Sigmoid colon (tissue), 7 donors: ENCODE data around the gene PCLO. TPM values are rescaled to one million over a fixed set of nuclear protein-coding genes. Genes with fewer than 3 reads are reported as not detected.
"Not testable (repeated sequence)": the region's sequence is repeated elsewhere in the genome, so short reads cannot be mapped to it uniquely, and the experiment has no call there.

ENCODE experiments used
- DNase-seq: peaks from one replicate; pipeline ENCODE4 v3.0.0-alpha.2; 2019
- H3K27ac ChIP-seq, 4 donors: fragments of 200-600 bp; sonication (generic); one replicate each; pipeline ENCODE4 v1.5.1; 2016 to 2019; ENCODE audit warnings: mild to moderate bottlenecking in 1 of 4
- H3K27me3 ChIP-seq, 3 donors: fragments of 200-600 bp; sonication (generic); one replicate each; pipeline ENCODE4 v1.5.1; 2019; ENCODE audit warnings: mild to moderate bottlenecking in 1 of 3
- H3K36me3 ChIP-seq, 4 donors: fragments of 200-600 bp; sonication (generic); one replicate each; pipeline ENCODE4 v1.5.1; 2016 to 2019
- H3K4me1 ChIP-seq, 4 donors: fragments of 200-600 bp; sonication (generic); one replicate each; pipeline ENCODE4 v1.5.1; 2017 to 2019
- H3K4me3 ChIP-seq, 4 donors: fragments of 200-600 bp; sonication (generic); one replicate each; pipeline ENCODE4 v1.5.1; 2017 to 2019; ENCODE audit warnings: mild to moderate bottlenecking in 2 of 4, moderate library complexity in 1 of 4
- H3K9me3 ChIP-seq, 4 donors: fragments of 200-600 bp in 3 of 4; sonication (generic) in 3 of 4; one replicate each; pipeline versions ENCODE4 v1.5.1 to v1.6.1; 2013 to 2019
- CTCF ChIP-seq, 4 experiments: fragments of 450-650 bp in 3 of 4; fragments of 200-600 bp in 1 of 4; IDR thresholded peaks; one replicate each; pipeline ENCODE4 v1.5.1; 2016 to 2019; ENCODE audit warnings: antibody characterized with exemption in 4 of 4, mild to moderate bottlenecking in 3 of 4, moderate library complexity in 2 of 4
- EP300 ChIP-seq, 4 donors: sonication (generic); formaldehyde crosslinking; IDR thresholded peaks; one replicate each; pipeline ENCODE4 v1.6.1; 2017; ENCODE audit warnings: antibody characterized with exemption in 4 of 4
- POLR2A ChIP-seq, 2 donors: fragments of 450-650 bp; IDR thresholded peaks; one replicate each; pipeline ENCODE4 v1.6.1; 2016; ENCODE audit warnings: antibody characterized with exemption in 2 of 2, mild to moderate bottlenecking in 2 of 2, moderate library complexity in 2 of 2
- POLR2AphosphoS5 ChIP-seq, 4 donors: sonication (generic); formaldehyde crosslinking; IDR thresholded peaks; one replicate each; pipeline ENCODE4 v1.6.1; 2017; ENCODE audit warnings: antibody characterized with exemption in 4 of 4
- WGBS, 2 donors: extraction: QIAGEN DNeasy Blood & Tissue Kit; methylation state at CpG; one replicate each; pipeline ENCODE4 v1.1.7; 2013; 5-methylcytosine and 5-hydroxymethylcytosine counted together
- intact Hi-C: fragments of 100-400 bp; cut with DNase I; formaldehyde crosslinking; loops from one replicate; pipeline ENCODE4 v1.15.1; 2023
- polyA plus RNA-seq, 3 donors: library from polyadenylated mRNA; stranded (reverse); fragments of 200-250 nt; gene quantifications; one replicate each; pipeline ENCODE4 v1.2.3, GENCODE V29; 2013
- total RNA-seq, 4 donors: library from RNA; depleted of rRNA; stranded (reverse); fragments of >200 nt; gene quantifications; one replicate each; pipeline ENCODE4 v1.1.0, GENCODE V29; 2016
- donor health status: healthy with polysubstance abuse.
- donor health status: Bipolar disorder and iron deficiency.
- donor health status: healthy.

The PCLO gene
- total and polyA plus RNA-seq, 7 donors, result 1.4 to 6.1 (median 2.8) TPM

GRCh38 chr7:82926477-82926876 is 236.2 kb downstream of the PCLO start:
- 86 to 90% methylated on average over 2 of the region's 2 CpGs for WGBS, 2 donors
- no peak for DNase-seq
- no peak overlapping the region for H3K27ac ChIP-seq
- H3K4me3 ChIP-seq, result no peak overlapping the region
- no peaks in the 10 kb centered on the region for H3K27me3 ChIP-seq
- no peaks in the 10 kb centered on the region for H3K9me3 ChIP-seq
- H3K36me3 ChIP-seq, result no peaks in the 10 kb centered on the region
- TF ChIP-seq EP300 (IDR thresholded peaks at IDR 0.05), result no peak
- intact Hi-C loops, result no loop called here
- H3K4me1 ChIP-seq, result no peaks in the 10 kb centered on the region

- DNase-seq, result no peak
- intact Hi-C loops, result no loop called here
These were observed 237.4 kb downstream of the PCLO start for GRCh38 chr7:82925331-82925730.

DNA sequence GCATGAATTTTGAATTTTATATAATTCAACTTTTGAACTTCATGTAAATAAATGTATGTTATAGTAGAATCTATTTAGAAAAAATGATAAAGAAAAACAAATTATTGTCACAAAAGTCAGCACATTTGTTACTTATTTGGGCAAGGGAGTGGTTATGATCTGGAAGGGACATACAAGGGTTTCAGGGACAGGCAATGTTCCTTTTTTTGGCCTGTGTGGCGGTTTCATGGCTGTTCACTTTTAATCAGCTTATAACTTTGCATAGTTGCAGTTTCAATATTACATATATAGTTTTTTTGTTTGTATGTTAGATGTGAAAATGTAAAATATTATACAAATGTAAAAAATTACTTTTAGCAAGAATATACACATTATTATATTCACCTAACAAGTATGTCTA is 256.2 kb downstream of the PCLO start:
- H3K4me3 ChIP-seq, result no peak overlapping the region
- intact Hi-C loops, result no loop called here
- H3K27me3 ChIP-seq, result no peaks in the 10 kb centered on the region
- WGBS, 2 donors, result 91 to 93% methylated on average over 1 of the region's 1 CpG
- no peaks in the 10 kb centered on the region for H3K9me3 ChIP-seq
- DNase-seq, result no peak
- H3K4me1 ChIP-seq, result no peaks in the 10 kb centered on the region
- no peak overlapping the region for H3K27ac ChIP-seq
- TF ChIP-seq EP300 (IDR thresholded peaks at IDR 0.05), result no peak
- no peak for TF ChIP-seq POLR2A (IDR thresholded peaks at IDR 0.05)
- TF ChIP-seq CTCF (IDR thresholded peaks at IDR 0.05), result no peak
- no peak for TF ChIP-seq POLR2AphosphoS5 (IDR thresholded peaks at IDR 0.05)
- no peaks in the 10 kb centered on the region for H3K36me3 ChIP-seq

More at GRCh38 chr7:82925331-82925730, 237.4 kb downstream of the PCLO start:
- H3K36me3 ChIP-seq, result no peaks in the 10 kb centered on the region
- H3K27ac ChIP-seq, result no peak overlapping the region
- no peaks in the 10 kb centered on the region for H3K9me3 ChIP-seq
- TF ChIP-seq POLR2A (IDR thresholded peaks at IDR 0.05) (no peak), CTCF (IDR thresholded peaks at IDR 0.05) (no peak), POLR2AphosphoS5 (IDR thresholded peaks at IDR 0.05) (no peak), EP300 (IDR thresholded peaks at IDR 0.05) (no peak)
- H3K27me3 ChIP-seq, result no peaks in the 10 kb centered on the region
- no peaks in the 10 kb centered on the region for H3K4me1 ChIP-seq
- no peak overlapping the region for H3K4me3 ChIP-seq

GRCh38 chr7:82904871-82905270 is 257.8 kb downstream of the PCLO start:
- no peak for DNase-seq
- WGBS, 2 donors, result 87 to 88% methylated on average over 3 of the region's 3 CpGs
- TF ChIP-seq EP300 (IDR thresholded peaks at IDR 0.05) (no peak), CTCF (IDR thresholded peaks at IDR 0.05) (no peak), POLR2A (IDR thresholded peaks at IDR 0.05) (no peak), POLR2AphosphoS5 (IDR thresholded peaks at IDR 0.05) (no peak)
- intact Hi-C loops, result no loop called here
- H3K36me3 ChIP-seq, result no peaks in the 10 kb centered on the region
- no peaks in the 10 kb centered on the region for H3K9me3 ChIP-seq
- no peaks in the 10 kb centered on the region for H3K27me3 ChIP-seq
- H3K4me1 ChIP-seq, result no peaks in the 10 kb centered on the region
- no peak overlapping the region for H3K4me3 ChIP-seq
- H3K27ac ChIP-seq, result no peak overlapping the region

- not testable (repeated sequence) for H3K4me1 ChIP-seq
- 83 to 84% methylated on average over 2 of the region's 2 CpGs for WGBS, 2 donors
These were observed 261.6 kb downstream of the PCLO start for GRCh38 chr7:82901098-82901497.

GRCh38 chr7:82897500-82897899 is 265.2 kb downstream of the PCLO start:
- no peak for DNase-seq
- Histone ChIP-seq H3K4me3 (no peak overlapping the region), H3K27me3 (no peaks in the 10 kb centered on the region), H3K36me3 (no peaks in the 10 kb centered on the region), H3K27ac (no peak overlapping the region), H3K4me1 (no peaks in the 10 kb centered on the region), H3K9me3 (no peaks in the 10 kb centered on the region)
- TF ChIP-seq POLR2AphosphoS5 (IDR thresholded peaks at IDR 0.05), result no peak
- intact Hi-C loops, result no loop called here
- 85 to 90% methylated on average over 3 of the region's 3 CpGs for WGBS, 2 donors

More at GRCh38 chr7:82901098-82901497, 261.6 kb downstream of the PCLO start:
- H3K36me3 ChIP-seq, H3K9me3 ChIP-seq, DNase-seq, H3K27me3 ChIP-seq, H3K4me3 ChIP-seq, H3K27ac ChIP-seq, intact Hi-C loops: not testable (repeated sequence)

DNA sequence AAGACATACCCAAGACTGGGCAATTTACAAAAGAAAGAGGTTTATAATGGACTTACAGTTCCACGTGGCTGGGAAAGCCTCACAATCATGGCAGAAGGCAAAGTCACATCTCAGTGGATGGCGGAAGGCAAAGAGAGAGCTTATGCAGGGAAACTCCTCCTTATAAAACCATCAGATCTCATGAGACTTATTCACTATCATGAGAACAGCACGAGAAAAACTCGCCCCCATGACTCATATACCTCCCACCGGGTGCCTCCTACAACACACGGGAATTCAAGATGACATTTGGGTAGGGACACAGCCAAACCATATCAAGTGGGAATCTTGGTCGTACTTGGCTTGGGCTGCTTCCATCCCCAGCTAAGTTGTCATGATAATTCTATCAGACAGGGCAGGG is 268.3 kb downstream of the PCLO start:
- H3K27ac ChIP-seq, H3K4me1 ChIP-seq, H3K9me3 ChIP-seq, DNase-seq, H3K27me3 ChIP-seq, H3K36me3 ChIP-seq, intact Hi-C loops, H3K4me3 ChIP-seq: not testable (repeated sequence)
- 82 to 86% methylated on average over 7 of the region's 7 CpGs for WGBS, 2 donors
